HG03159 (cell line): ENCODE results near the gene PTPN7.
"Not testable (repeated sequence)": the region's sequence is repeated elsewhere in the genome, so short reads cannot be mapped to it uniquely, and the experiment has no call there.

Experiments
- ATAC-seq: cut with Tn5 transposase; IDR thresholded peaks from one replicate; pipeline ENCODE4 v1.9.1; 2021; ENCODE audit warnings: mild to moderate bottlenecking, moderate library complexity; ENCODE audit not compliant: unreplicated experiment

Gene PTPN7

DNA sequence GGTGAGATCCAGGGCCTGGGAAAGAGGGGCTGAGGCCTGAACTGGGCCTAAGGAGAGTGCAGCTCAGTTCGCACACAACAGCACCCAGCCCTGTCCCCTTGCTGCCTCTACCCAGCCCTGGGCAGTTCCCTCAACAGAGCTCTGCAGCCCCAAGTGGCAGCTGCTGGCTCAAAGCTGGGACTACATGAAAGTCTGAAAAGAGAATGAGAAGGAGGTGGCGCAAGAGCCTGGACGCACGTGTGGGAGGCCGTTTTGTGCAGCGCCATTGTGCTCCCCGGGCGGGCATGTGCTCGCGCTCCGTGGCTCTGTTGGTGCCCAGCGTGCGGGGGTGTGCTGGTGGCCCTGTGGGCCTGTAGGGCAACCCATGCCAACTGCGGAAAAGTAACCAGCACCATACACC, 27.4 kb downstream of the PTPN7 start:
- no peak for ATAC-seq

DNA sequence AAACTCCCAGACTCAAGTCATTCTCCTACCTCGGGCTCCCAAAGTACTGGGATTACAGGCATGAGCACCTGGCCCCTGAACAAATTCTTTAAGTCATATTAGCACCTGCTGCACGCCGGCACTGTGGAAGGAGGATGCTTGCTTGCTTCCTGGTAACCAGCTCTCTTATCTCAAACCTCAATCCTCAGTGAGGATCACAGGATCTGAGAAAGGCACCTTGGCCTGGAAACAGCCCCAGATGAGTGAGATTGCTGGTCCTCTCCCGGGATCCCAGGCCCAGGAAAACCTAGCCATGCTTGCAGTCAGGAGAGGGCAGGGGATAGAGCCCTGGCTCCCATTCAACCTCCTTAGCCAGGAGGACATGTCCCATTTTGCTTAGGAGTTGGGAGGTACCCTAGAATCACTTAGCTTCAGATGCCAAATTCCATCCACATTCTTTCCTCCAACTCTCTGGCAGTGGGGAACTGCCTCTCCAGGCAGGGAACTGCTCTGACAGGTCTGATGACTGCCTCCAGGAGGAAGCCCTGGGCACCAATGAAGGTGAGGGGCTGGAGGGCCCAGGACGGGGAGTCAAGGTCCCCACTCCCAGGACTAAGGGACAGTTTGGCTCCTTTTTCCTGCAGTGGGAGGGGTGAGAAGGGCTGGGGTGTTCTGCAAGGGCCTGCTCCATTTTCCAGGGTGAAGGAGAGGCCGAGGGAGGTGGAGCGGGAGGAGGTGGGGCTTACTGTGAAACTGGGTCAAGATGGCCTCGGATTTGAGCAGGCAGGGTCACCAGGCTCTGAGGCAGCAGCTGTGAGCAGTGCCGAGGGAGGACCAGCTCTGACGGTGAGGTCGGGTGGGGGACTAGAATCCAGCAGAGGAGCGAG, 28.2 kb downstream of the PTPN7 start:
- no peak for ATAC-seq

DNA sequence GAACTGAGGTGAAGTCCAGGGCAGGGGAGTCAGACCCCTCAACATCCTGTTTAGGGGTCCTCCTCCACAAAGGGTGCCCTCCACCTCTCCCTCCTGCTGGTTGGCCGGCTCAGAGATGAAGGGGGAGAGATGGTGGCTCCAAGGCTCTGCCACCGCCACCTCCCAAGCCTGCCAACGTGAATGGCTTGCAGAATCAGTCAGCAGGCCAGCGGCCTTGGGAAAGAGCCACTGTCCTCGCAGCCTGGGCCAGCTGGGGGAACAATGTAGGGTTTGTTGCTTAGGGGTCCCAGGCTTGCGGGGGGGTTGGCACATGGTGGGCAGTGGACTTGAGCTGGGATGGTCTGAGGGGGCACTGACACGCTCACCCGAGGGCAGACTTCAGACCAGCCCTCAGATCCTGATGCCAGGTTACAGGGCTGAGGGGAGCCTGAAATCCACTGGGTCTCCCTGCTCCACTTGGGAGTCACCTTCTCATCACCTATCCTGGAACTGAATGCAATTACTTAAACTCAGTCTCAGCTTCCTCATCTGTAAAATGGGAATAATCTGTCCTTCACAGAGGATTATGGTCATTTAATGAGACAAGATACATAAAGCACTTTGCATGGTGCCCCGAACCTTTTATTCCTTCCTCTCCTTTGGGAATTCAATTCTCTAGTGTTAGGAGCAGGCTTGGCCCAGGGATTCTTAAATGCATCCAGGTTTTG, 29.4 kb downstream of the PTPN7 start:
- no peak for ATAC-seq

DNA sequence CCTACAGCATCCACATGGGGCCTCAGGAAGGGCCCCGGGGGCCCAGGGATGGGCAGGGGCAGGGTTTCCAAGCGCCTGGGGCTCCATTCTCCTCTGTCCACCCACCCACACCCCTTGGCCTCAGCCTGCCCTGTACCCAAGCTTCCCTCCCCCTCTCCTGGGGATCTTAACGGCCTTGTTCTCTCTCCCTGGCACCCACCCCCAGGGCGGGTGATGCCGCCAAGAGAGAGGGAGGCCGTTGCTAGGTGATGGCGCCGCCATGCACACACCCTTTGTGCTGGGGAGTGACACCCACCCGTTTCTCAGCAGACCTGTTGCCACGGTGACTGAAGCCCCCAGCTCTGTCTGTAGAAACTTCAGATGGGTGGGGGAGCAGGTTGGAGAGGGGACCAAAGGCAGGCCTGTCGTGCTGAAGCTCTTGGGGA, 30.1 kb downstream of the PTPN7 start:
- no peak for ATAC-seq

DNA sequence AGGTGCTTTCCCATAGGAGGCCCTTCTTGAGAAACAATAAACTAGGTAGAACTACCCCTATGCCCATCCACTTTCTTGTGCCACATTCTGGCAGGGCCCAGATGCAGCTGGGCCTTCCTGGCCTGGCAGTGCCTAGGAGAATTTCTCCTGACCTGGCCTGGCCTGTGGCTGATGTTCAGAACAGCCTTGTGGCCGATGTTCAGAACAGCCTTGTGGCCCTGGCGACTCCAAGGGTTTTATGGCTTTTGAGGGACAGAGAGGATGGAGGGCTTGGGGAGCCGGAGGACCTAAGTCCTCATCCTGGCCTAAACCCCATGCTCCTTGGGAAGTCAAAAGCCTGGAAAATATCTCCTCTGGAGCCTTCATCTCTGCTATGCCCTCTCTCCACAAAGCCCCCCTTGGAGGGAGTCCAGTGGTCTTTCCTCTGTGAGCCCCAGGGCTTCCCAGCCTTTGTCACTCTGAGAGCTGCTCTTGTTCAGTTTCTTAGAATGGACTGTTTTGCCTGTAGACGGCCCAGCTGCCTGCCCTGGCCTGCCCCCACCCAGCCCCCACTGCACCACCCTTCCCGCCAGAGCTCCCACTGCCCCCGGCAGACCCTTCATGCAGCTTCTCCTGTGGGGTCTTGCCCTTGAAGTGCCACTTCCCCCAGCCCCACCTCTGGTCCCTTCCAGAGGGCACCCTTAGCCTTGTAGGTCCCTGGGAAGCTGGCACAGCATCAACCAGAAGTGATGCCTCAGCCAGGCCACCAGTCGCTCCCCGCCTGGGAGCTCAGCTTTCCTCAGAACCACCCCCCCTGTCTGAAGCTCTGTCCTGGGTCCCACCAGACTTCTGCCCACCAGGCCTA, 30.7 kb downstream of the PTPN7 start:
- no peak for ATAC-seq

DNA sequence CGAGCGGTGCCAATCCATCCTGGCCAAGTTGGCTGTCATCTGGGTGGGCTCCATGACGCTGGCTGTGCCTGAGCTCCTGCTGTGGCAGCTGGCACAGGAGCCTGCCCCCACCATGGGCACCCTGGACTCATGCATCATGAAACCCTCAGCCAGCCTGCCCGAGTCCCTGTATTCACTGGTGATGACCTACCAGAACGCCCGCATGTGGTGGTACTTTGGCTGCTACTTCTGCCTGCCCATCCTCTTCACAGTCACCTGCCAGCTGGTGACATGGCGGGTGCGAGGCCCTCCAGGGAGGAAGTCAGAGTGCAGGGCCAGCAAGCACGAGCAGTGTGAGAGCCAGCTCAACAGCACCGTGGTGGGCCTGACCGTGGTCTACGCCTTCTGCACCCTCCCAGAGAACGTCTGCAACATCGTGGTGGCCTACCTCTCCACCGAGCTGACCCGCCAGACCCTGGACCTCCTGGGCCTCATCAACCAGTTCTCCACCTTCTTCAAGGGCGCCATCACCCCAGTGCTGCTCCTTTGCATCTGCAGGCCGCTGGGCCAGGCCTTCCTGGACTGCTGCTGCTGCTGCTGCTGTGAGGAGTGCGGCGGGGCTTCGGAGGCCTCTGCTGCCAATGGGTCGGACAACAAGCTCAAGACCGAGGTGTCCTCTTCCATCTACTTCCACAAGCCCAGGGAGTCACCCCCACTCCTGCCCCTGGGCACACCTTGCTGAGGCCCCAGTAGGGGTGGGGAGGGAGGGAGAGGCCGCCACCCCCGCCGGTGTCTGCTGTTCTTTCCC, 32.4 kb downstream of the PTPN7 start:
- ATAC-seq: no peak

DNA sequence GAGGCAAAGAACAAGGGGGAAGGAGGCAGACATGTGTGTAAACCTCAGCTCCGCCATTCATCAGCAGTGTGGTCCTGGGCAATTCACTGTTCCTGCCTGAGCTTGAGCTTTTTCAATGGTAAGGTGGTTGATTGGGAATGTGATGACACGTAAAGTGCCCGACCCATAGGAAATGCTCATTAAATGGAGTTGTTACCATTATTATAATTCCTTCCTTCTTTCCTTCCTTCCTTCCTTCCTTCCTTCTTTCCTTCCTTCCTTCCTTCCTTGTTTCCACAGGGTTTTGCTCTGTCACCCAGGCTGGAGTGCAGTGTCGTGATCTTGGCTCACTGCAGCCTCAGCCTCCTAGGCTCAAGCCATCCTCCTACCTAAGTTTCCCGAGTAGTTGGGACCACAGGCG, 33.3 kb downstream of the PTPN7 start:
- ATAC-seq: no peak

DNA sequence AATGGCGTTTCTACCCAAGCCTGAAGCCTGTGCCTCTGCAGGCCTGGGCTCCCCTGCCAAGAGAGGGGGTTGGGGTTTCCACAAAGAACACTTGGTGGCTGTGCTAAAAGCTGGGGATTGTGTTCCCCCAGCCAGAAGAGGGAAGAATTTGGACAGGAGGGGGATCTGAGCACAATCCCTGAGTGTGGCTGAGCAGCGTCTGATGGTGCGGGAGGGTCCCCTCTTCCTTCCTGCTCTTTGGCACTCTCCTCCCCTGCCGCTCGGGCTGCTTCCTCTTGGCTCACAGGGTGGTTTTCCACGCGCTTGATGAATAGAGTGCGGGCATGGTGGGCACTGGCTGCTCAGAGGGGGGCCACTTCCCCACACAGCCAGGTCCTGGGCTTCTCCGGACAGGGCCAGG, 34.0 kb downstream of the PTPN7 start:
- ATAC-seq: no peak

DNA sequence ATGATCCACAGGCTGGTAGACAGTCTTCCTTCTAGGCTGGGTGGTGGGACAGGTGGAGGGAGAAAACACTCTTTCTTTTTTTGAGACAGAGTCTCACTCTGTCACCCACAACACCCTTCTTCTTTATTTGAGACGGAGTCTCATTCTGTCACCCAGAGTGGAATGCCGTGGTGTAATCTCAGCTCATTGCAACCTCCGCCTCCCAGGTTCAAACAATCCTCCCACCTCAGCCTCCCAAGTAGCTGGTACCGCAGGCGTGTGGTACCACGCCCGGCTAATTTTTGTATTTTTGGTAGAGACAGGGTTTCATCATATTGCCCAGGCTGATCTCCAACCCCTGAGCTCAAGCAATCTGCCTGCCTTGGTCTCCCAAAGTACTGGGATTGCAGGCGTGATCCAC, 34.8 kb downstream of the PTPN7 start:
- ATAC-seq: no peak

DNA sequence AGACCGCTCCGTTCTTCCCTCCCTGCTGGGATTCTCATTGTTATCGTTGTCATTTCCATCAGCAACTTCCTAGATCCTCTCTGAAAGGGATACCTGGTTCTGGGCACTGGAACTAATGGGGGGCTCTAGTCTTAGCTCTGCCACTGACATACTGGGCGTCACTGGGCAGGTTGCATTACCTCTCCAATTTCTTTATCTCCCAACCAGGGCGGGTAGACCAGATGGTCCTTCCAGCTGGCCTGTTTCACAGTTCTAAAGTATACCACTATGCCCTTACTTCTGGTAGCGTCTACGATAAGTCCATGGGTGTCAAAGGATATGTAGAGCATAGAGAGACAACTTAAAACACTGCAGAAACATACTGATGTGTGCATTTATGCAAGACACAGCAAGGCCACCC, 36.3 kb downstream of the PTPN7 start:
- no peak for ATAC-seq

DNA sequence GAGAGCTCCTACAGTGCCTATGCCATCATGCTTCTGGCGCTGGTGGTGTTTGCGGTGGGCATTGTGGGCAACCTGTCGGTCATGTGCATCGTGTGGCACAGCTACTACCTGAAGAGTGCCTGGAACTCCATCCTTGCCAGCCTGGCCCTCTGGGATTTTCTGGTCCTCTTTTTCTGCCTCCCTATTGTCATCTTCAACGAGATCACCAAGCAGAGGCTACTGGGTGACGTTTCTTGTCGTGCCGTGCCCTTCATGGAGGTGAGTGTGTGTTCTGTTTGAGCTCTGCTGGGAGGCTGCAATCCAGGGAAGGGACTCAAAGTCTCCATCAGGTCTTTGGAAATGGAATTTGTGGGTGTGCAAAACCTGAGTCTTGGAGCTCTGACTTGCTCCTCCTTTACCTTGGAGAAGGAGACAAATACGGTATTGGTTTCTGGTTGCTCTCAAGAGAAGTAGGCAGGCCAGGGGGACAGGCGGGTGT, 37.0 kb downstream of the PTPN7 start:
- ATAC-seq: no peak

DNA sequence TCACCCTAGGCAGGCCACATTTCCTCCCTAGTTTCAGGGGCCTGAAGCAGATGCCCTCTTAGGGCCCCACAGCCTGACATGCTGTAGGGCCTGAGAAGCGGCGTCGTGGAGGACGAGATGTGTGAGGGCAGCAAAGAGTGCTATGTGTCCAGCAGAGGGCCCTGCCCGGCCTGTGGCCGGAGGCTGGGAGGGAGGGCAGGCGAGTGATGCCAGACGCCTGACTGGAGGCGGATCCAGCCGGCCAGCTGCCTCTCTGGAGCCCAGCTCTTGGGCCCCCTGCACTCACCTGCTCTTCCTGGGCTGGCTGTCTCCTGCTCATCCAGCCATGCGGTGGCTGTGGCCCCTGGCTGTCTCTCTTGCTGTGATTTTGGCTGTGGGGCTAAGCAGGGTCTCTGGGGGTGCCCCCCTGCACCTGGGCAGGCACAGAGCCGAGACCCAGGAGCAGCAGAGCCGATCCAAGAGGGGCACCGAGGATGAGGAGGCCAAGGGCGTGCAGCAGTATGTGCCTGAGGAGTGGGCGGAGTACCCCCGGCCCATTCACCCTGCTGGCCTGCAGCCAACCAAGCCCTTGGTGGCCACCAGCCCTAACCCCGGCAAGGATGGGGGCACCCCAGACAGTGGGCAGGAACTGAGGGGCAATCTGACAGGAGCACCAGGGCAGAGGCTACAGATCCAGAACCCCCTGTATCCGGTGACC, 37.6 kb downstream of the PTPN7 start, which contains the start of gene GPR37L1:
Gene GPR37L1, plus strand, starts transcription at position 279 of the 697 bp plus-strand sequence. Its CDS starts 47 bp downstream, at position 326.
- ATAC-seq: no peak

DNA sequence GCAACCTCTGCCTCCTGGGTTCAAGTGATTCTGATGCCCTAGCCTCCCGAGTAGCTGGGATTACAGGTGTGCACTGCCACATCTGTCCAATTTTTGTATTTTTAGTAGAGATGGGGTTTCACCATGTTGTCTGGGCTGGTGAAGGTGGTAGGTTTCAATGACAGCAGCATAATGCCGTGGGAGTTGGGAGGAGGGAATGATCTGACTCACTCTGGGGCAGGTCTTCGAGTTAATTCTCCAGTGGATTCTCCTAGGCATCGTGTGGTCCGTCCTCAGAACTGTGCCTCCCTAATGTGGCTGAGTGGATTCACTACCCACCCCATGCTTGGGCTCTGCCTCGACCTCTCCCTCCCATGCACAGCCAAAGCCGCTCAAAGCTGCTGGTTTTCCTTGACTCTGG, 39.4 kb downstream of the PTPN7 start:
- no peak for ATAC-seq

DNA sequence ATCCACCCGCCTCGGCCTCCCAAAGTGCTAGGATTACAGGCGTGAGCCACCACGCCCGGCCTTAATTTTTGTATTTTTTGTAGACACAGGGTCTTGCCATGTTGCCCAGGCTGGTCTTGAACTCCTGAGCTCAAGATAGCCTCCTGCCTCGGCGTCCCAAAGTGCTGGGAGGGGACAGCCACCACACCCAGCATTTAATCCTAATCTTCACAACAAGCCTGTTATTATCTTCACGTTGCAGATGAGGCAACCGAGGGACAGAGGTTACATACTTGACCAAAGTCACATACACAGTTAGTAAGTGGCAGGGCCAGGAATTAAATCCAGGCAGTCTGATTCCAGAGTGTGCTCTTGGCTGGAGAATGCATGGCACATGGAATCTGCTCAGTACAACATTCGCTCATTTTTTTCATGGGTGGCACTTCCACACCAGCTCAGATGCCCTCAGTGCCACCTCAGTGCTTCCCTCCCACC, 42.5 kb downstream of the PTPN7 start:
- ATAC-seq: no peak

DNA sequence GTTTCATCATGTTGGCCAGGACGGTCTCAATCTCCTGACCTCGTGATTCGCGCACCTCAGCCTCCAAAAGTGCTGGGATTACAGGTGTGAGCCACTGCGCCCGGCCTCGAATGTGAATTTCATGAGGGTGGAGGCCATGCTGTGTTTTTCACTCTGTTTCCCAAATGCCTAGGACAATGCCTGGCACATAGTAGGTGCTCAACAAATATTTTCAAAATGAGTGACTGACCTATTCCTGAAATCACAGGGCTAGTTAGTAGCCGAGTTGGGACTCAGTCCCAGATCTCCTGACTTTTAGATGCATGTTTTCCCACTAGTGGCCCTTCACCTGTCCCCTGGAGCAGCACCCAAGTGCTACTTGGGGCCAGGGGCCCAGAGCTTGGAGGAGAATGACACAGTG, 44.1 kb downstream of the PTPN7 start:
- ATAC-seq: no peak

DNA sequence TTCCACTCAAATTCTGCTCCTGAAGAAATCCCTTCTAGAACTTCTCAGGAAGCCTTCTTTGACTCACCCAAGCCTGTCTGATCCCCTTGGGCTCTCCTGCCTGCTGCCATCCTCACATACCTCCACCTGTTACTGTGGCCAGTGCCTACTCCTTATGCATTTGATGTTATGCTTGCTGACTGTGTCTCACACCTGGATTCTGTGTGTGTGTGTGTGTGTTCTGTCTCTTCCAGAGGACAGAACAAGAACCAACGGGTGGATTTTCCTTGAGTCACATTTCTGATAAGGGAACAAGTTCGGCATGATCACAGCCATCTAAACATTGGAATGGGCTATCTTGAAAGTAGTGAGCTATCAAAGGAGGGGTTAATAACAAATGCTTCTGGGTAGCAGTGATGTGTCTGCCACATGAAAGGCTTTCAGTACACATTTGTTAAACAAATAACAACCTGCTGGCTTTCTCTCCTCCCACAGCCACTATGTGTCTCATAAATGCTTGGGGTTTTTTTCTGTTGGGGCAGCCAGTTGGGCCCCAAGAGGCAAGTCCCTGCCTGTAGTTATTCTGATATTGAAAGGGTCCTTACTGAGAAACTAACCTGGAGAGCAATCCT, 46.6 kb downstream of the PTPN7 start:
- ATAC-seq: no peak

DNA sequence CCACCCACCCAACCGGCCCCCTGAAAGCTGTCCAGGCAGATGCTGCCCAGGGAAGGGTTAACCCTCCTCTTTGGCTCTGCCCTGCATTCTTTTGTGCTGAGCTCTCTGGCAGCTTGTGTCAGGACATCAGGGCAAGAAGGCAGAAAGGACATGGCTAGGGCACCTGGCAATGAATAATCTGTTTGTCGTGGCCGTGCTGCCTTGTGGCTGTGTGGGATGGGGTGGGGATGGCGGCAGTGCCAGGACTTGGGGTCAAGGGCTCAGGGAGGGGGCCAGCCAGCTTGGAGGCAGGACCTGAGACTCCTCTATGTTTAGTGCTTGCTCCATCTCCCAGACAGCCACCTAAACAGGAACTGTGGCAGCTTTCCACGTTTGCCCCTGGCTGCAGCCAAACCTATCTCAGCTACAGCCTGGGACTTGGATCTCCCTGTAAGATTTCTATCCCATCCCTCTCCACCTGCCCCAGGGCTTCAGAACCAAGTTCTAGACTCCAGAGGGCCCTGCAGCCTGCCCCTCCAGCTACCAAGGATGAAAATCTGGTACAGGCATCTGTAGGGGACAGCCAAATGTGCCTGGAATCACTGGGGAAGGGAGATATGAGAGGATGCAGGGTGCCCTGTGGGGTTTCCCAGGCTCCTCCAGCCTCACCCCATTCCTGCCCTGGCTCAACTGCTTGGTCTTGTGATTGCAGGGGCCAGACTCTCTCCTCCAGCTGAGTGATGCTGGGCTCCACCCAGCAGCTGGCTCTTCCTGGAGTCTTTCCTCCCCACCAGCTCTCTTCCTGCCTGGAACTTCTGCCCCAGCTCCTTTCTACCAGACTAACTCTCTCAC, 47.3 kb downstream of the PTPN7 start:
- no peak for ATAC-seq

DNA sequence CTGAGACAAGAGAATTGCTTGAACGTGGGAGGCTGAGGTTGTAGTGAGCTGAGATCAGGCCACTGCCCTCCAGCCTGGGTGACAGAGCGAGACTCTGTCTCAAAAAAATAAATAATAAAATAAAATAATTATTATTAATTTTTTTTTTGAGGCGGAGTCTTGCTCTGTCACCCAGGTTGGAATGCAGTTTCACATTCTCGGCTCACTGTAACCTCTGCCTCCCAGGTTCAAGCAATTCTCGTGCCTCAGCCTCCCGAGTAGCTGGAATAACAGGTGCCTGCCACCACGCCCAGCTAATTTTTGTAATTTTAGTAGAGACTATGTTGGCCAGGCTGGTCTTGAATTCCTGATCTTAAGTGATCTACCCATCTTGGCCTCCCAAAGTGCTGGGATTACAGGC, 48.8 kb downstream of the PTPN7 start:
- ATAC-seq: not testable (repeated sequence)
